Caco-2 (cell line): ENCODE results near the gene TSPAN5. TPM values are rescaled to one million over a fixed set of nuclear protein-coding genes. Genes with fewer than 3 reads are reported as not detected.
A peak's percentile ranks its signal among the peaks of the same experiment; 100 is the strongest.

Experiments
- BruUV-seq: library from RNA; stranded (reverse); fragments of 400-500 nt; replicated peaks from 2 replicates; lab custom pipeline; 2021; lab: Mats Ljungman, UMichigan
- CTCF ChIA-PET: fragments of 300-600 bp; sonication (Branson Sonifier 250); formaldehyde crosslinking; loops from one replicate; lab custom pipeline; 2022; ENCODE audit warnings: antibody characterized with exemption; lab: Charles Lee
- POLR2A ChIA-PET: fragments of 300-600 bp; sonication (Branson Sonifier 250); formaldehyde crosslinking; loops from one replicate; lab custom pipeline; 2022; ENCODE audit warnings: antibody characterized with exemption; lab: Charles Lee
- DNase-seq, 2 experiments: peaks; one replicate each; pipeline versions ENCODE4 v3.0.0 to v3.0.0-alpha.2; 2020 to 2022
- H3K27me3 ChIP-seq: replicated peaks from 2 replicates; pipeline ENCODE4 v1.6.0; 2011; ENCODE audit warnings: low read length; ENCODE audit not compliant: control insufficient read depth, insufficient read depth
- H3K36me3 ChIP-seq: 2 replicates; pipeline ENCODE4 v1.5.1; 2011; ENCODE audit warnings: low read length; ENCODE audit not compliant: control insufficient read depth, insufficient read depth
- H3K4me1 ChIP-seq: fragments of 250-450 bp; sonication (Bioruptor Pico); 2 replicates; pipeline ENCODE4 v1.5.1; 2020; ENCODE audit warnings: mild to moderate bottlenecking
- H3K4me3 ChIP-seq: 2 replicates; pipeline ENCODE4 v1.5.1; 2011; ENCODE audit warnings: low read depth, mild to moderate bottlenecking, control low read depth, low read length
- H3K9me3 ChIP-seq: fragments of 250-450 bp; sonication (Bioruptor Pico); 2 replicates; pipeline ENCODE4 v1.5.1; 2020; ENCODE audit warnings: mild to moderate bottlenecking, moderate library complexity
- H3K27ac Mint-ChIP-seq: one replicate; pipeline ENCODE4 v1.8.0; 2022; ENCODE audit warnings: mixed read lengths; ENCODE audit not compliant: unreplicated experiment
- H3K27me3 Mint-ChIP-seq: one replicate; pipeline ENCODE4 v1.8.0; 2022; ENCODE audit warnings: mixed read lengths; ENCODE audit not compliant: insufficient read depth, unreplicated experiment
- H3K36me3 Mint-ChIP-seq: one replicate; pipeline ENCODE4 v1.8.0; 2022; ENCODE audit warnings: mild to moderate bottlenecking, mixed read lengths; ENCODE audit not compliant: insufficient read depth, unreplicated experiment
- H3K4me1 Mint-ChIP-seq: one replicate; pipeline ENCODE4 v1.8.0; 2022; ENCODE audit warnings: low read depth, mixed read lengths; ENCODE audit not compliant: unreplicated experiment
- H3K4me3 Mint-ChIP-seq: one replicate; pipeline ENCODE4 v1.8.0; 2022; ENCODE audit warnings: mild to moderate bottlenecking, moderate library complexity, mixed read lengths; ENCODE audit not compliant: unreplicated experiment
- H3K9me3 Mint-ChIP-seq: one replicate; pipeline ENCODE4 v1.8.0; 2022; ENCODE audit warnings: mixed read lengths; ENCODE audit not compliant: unreplicated experiment
- intact Hi-C: fragments of 100-400 bp; cut with micrococcal nuclease; formaldehyde crosslinking; loops from one replicate; pipeline ENCODE4 v1.10.0; 2022; ENCODE audit not compliant: unreplicated experiment
- total RNA-seq: library from RNA; stranded (reverse); gene quantifications from 2 replicates; pipeline ENCODE4 v1.2.3, GENCODE V29; 2022
- TF ChIP-seq, protein P1 (sequence below), 2 experiments: fragments of 200-600 bp in 1 of 2; IDR thresholded peaks; 1 replicate in 1 of 2; 2 replicates in 1 of 2; pipeline versions ENCODE4 v1.5.1 to v1.8.0; 2011 to 2022; ENCODE audit warnings: antibody characterized with exemption in 1 of 2, control low read depth in 1 of 2, inconsistent platforms in 1 of 2, low read depth in 1 of 2, low read length in 1 of 2, mild to moderate bottlenecking in 1 of 2, moderate library complexity in 1 of 2; ENCODE audit not compliant: insufficient read depth in 1 of 2, severe bottlenecking in 1 of 2, unreplicated experiment in 1 of 2

TSPAN5 gene
- total RNA-seq, 1 experiment from 2014 or later, result 24.1 TPM

- Mint-ChIP-seq H3K27me3 (no peaks in the 10 kb centered on the region), H3K36me3 (no peaks in the 10 kb centered on the region), H3K9me3 (no peaks in the 10 kb centered on the region)
These were observed 172.5 kb downstream of the TSPAN5 start for GRCh38 chr4:98485816-98486345.

GRCh38 chr4:98484031-98484430 lies 174.4 kb downstream of the TSPAN5 start:
- Mint-ChIP-seq H3K9me3 (no peaks in the 10 kb centered on the region), H3K27ac (peak overlapping the region; percentile 5), H3K27me3 (no peaks in the 10 kb centered on the region), H3K4me3 (no peak overlapping the region), H3K36me3 (no peaks in the 10 kb centered on the region), H3K4me1 (peaks cover 14% of the 10 kb centered on the region)
- CTCF ChIA-PET, result no interaction called here
- no peaks in the 10 kb centered on the region for H3K9me3 ChIP-seq
- POLR2A ChIA-PET, result no interaction called here
- 0 out of 2 replicates have a peak, but pooled peaks cover 11% of the 10 kb centered on the region for H3K4me1 ChIP-seq
- no peak for DNase-seq
- intact Hi-C loops, result no loop called here
- no TSS peak for BruUV-seq
- no peak overlapping the region for H3K4me3 ChIP-seq
- TF ChIP-seq, protein P1, sequence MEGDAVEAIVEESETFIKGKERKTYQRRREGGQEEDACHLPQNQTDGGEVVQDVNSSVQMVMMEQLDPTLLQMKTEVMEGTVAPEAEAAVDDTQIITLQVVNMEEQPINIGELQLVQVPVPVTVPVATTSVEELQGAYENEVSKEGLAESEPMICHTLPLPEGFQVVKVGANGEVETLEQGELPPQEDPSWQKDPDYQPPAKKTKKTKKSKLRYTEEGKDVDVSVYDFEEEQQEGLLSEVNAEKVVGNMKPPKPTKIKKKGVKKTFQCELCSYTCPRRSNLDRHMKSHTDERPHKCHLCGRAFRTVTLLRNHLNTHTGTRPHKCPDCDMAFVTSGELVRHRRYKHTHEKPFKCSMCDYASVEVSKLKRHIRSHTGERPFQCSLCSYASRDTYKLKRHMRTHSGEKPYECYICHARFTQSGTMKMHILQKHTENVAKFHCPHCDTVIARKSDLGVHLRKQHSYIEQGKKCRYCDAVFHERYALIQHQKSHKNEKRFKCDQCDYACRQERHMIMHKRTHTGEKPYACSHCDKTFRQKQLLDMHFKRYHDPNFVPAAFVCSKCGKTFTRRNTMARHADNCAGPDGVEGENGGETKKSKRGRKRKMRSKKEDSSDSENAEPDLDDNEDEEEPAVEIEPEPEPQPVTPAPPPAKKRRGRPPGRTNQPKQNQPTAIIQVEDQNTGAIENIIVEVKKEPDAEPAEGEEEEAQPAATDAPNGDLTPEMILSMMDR (IDR thresholded peaks at IDR 0.05; ENCODE audit: insufficient read depth in 1 of 2, low read depth in 1 of 2, low read length in 1 of 2, severe bottlenecking in 1 of 2, unreplicated experiment in 1 of 2), result no peak
- H3K36me3 ChIP-seq, result no peaks in the 10 kb centered on the region
- no peaks in the 10 kb centered on the region for H3K27me3 ChIP-seq

More at GRCh38 chr4:98485816-98486345, 172.5 kb downstream of the TSPAN5 start:
- Mint-ChIP-seq H3K27ac (no peak overlapping the region), H3K4me1 (peaks cover 8% of the 10 kb centered on the region), H3K4me3 (no peak overlapping the region)
- 0 out of 2 replicates have a peak, but pooled peaks cover 11% of the 10 kb centered on the region for H3K4me1 ChIP-seq
- H3K9me3 ChIP-seq, result no peaks in the 10 kb centered on the region
- POLR2A ChIA-PET, result no interaction called here
- DNase-seq, result no peak
- TF ChIP-seq, protein P1 (IDR thresholded peaks at IDR 0.05; ENCODE audit: insufficient read depth in 1 of 2, low read depth in 1 of 2, low read length in 1 of 2, severe bottlenecking in 1 of 2, unreplicated experiment in 1 of 2), result no peak
- no peaks in the 10 kb centered on the region for H3K27me3 ChIP-seq
- CTCF ChIA-PET, result no interaction called here
- H3K36me3 ChIP-seq, result no peaks in the 10 kb centered on the region
- BruUV-seq, result no TSS peak
- H3K4me3 ChIP-seq, result no peak overlapping the region
- intact Hi-C loops, result no loop called here

- BruUV-seq, result no TSS peak
- Mint-ChIP-seq H3K36me3 (peaks cover 7% of the 10 kb centered on the region), H3K9me3 (no peaks in the 10 kb centered on the region), H3K4me1 (peaks cover 14% of the 10 kb centered on the region), H3K27me3 (no peaks in the 10 kb centered on the region), H3K4me3 (no peak overlapping the region), H3K27ac (peak overlapping the region; percentile 13)
- POLR2A ChIA-PET, result no interaction called here
- intact Hi-C loops, result no loop called here
- CTCF ChIA-PET, result no interaction called here
- Histone ChIP-seq H3K27me3 (no peaks in the 10 kb centered on the region), H3K36me3 (no peaks in the 10 kb centered on the region), H3K4me3 (no peak overlapping the region), H3K4me1 (0 out of 2 replicates have a peak, but pooled peaks cover 11% of the 10 kb centered on the region), H3K9me3 (no peaks in the 10 kb centered on the region)
- TF ChIP-seq, protein P1 (IDR thresholded peaks at IDR 0.05; ENCODE audit: insufficient read depth in 1 of 2, low read depth in 1 of 2, low read length in 1 of 2, severe bottlenecking in 1 of 2, unreplicated experiment in 1 of 2), result no peak
- no peak for DNase-seq
These were observed 175.3 kb downstream of the TSPAN5 start for GRCh38 chr4:98482847-98483806.
